ENCODE measurements around the gene ADGRB2.

Gene ADGRB2

DNA sequence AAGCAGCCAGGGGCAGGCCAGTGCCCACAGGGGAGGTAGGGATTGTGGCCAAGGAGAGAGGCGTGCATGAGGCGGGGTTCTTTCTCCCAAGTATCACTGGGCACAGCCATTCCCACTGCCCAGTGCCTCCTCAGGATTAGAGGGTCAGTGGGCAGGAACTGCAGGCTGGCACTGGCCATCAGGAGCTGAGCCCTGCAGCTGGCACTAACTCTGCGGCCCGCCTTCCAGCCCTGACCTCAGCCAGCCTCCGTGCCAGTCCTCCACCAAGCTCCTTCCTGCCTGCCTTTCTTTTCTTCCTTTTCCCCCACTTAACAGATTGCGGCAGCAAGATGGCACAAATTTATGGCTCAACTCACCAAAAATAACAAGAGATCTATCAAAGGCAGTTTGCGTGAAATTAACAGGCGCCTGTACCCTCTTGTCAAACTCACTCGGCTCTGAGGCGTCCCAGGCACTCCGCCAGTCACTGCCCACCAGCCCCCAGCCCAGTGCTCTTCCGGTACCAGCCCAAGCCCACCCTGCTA lies 11.1 kb downstream of the ADGRB2 start:
- no peaks in the 10 kb centered on the region for H3K36me3 Mint-ChIP-seq (ENCODE audit: insufficient read depth)
- H3K4me3 Mint-ChIP-seq = no peak overlapping the region
- H3K9me3 Mint-ChIP-seq = no peaks in the 10 kb centered on the region
- no peak for ATAC-seq (replicated peaks)
- no peaks in the 10 kb centered on the region for H3K27me3 Mint-ChIP-seq
- peaks cover 43 to 46% of the 10 kb centered on the region in 2 donors for H3K4me1 Mint-ChIP-seq (ENCODE audit: low read depth in 2 of 2)
- no peak for DNase-seq
- H3K27ac Mint-ChIP-seq = peak overlapping the region in 1 of 2 donors; percentile 10

DNA sequence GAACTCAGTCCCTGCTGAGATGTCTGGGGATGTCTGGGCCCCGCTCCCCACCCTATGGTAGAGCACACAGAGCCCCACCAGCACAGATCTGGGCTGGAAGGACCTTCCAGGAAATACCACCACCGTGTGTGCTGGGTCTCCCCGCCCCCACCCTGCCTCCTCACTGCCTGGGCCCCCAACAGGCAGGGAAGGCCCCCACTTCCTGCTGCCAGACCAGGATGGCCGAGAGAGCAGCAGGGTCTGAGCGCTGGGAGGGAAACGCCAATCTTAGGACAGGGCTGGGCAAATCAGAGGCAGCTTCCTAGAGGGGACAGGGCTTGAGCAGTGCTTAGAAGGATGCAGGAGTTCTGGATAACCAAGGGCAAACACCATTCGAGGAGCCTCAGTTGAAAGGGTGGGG lies 11.9 kb downstream of the ADGRB2 start:
- no peaks in the 10 kb centered on the region for H3K27me3 Mint-ChIP-seq
- no peak for ATAC-seq (replicated peaks)

DNA sequence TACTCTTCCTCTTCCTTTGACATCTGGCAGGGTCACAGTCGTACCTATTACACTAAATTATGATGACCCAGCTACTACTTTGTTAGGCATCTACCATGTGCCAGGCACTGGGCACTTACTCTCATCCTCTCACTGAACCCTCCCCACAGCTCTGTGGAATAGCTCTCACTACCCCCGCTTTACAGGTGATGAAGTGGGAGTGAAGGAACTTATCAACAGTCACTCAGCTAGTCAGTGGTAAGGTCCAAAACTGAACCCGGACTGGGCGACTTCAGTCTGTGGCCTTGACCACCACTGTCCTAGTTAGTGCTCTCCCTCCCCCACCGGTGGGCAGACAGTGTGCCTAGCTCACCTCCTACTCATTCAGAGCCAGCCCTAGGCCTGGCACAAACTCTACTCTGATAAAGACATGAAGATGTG lies 12.3 kb downstream of the ADGRB2 start:
- peak overlapping the region; percentile 47 to 68 for H3K4me3 Mint-ChIP-seq
- no peaks in the 10 kb centered on the region for H3K27me3 Mint-ChIP-seq
- ATAC-seq (replicated peaks) (no peak), DNase-seq (no peak)
- H3K36me3 Mint-ChIP-seq (ENCODE audit: insufficient read depth) = no peaks in the 10 kb centered on the region
- no peaks in the 10 kb centered on the region for H3K9me3 Mint-ChIP-seq
- no peak overlapping the region for H3K27ac Mint-ChIP-seq
- H3K4me1 Mint-ChIP-seq (ENCODE audit: low read depth in 2 of 2) = peaks cover 53% of the 10 kb centered on the region in 2 donors

More for the DNA sequence above, 11.9 kb downstream of the ADGRB2 start:
- Mint-ChIP-seq H3K4me1 (ENCODE audit: low read depth in 2 of 2) (peaks cover 48 to 49% of the 10 kb centered on the region in 2 donors), H3K4me3 (peak overlapping the region; percentile 47 to 68), H3K36me3 (ENCODE audit: insufficient read depth) (no peaks in the 10 kb centered on the region), H3K9me3 (no peaks in the 10 kb centered on the region), H3K27ac (peak overlapping the region; percentile 10 to 22)
- DNase-seq = no peak

DNA sequence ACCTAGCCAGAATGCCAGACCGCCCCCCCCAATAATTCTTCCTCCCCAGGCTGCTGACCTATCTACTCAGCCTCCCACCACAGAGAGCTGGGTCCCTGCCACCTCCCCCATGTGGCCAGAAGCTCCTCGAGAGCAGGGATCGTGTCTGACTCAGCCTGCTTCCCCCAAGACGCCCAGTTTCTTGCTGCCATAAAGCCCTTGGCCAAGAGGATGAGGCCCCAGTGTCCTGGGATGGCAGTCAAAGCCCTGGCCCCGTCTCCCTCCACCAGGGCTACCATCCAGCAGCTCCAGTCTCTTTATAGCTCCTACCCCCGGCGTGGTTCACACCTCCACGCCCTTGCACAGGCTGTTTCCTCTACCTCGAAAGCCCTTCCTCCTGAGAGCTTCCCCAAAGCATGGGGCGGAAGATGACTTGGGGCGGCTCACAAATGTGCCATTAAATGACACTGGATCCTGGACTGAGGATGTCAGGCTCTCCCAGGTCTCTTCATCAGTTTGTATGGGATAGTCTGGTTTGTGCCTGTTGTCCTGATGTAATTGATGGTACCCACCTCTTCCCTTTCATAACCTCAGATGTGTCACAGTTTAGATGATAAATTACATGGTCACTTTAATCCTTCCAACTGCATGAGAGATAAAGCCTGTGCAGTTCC lies 13.2 kb downstream of the ADGRB2 start:
- peak; percentile 96 for ATAC-seq (replicated peaks)
- peak overlapping the region; percentile 84 to 85 for H3K4me3 Mint-ChIP-seq
- H3K9me3 Mint-ChIP-seq = no peaks in the 10 kb centered on the region
- peak overlapping the region; percentile 35 to 87 for H3K27ac Mint-ChIP-seq
- peak; percentile 49 to 58 (median 51) for DNase-seq
- H3K4me1 Mint-ChIP-seq (ENCODE audit: low read depth in 2 of 2) = peaks cover 61% of the 10 kb centered on the region in 2 donors
- H3K27me3 Mint-ChIP-seq = no peaks in the 10 kb centered on the region
- H3K36me3 Mint-ChIP-seq (ENCODE audit: insufficient read depth) = peaks cover 2% of the 10 kb centered on the region

DNA sequence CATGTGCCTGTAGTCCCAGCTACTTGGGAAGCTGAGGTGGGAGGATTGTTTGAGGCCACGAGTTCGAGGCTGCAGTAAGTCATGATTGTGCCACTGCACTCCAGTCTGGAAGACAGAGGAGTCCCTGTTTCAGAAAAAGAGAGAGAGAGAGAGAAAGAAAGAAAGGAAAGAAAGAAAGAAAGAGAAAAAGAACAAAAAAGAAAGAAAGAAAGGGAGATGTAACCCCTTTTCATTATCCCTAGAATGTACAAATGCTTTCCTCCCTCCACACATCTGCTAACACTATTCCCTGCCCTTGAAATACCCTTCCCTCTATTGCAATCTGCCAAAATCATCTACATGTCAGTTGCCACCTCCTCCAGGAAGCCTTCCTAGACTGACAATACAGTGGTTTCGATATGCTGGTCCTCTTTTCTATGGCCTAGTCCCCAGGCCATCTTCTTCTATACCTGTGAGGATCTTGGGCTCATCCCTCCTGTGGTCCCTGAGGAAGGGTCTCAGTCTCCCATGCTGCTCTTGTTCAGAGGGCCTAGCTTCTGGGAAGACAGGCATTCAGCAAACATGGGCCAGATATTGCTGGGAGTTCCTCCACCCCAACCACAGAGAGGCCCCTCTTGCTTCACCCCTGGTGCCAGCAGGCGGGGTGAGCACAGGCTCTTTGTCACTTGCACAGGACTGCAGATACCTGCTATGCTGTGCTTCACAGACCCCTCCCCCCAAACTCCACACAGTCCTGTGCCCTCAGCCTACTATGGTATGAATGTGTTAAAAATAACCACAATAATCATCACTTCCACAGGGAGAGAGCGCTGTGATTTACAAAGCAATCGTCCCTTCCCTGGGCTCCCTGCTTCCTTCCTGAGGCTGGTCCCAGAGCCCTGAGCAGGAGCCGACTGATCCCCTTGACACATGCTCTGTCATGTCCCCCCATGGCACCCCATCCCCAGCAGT lies 14.1 kb downstream of the ADGRB2 start:
- Mint-ChIP-seq H3K27ac (peak overlapping the region; percentile 80 to 87), H3K9me3 (no peaks in the 10 kb centered on the region), H3K4me3 (peak overlapping the region; percentile 84 to 85), H3K4me1 (ENCODE audit: low read depth in 2 of 2) (peaks cover 67 to 69% of the 10 kb centered on the region in 2 donors), H3K36me3 (ENCODE audit: insufficient read depth) (peaks cover 2% of the 10 kb centered on the region), H3K27me3 (no peaks in the 10 kb centered on the region)
- DNase-seq = no peak
- no peak for ATAC-seq (replicated peaks)

DNA sequence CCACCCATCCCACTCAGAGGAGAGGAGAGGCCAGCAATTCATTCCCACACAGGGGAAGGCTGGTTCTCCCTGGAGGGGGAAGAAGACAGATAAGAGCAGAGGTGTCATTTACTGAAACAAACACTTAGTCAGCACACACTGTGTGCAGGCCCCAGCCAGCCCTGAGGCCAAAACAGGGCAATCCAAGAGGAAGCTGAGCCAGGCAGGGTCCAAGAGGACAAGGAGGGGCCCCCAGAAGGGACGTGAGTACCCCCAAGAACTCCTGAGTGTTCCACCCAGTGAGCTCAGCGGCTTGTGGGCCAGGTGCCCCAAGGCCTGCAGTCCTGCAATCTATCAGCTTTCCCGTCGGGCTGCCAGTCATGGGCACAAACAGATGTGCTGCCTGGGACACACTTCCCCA lies 15.8 kb downstream of the ADGRB2 start:
- DNase-seq (no peak), ATAC-seq (replicated peaks) (no peak)
- Mint-ChIP-seq H3K4me1 (ENCODE audit: low read depth in 2 of 2) (peaks cover 67% of the 10 kb centered on the region in 2 donors), H3K27me3 (no peaks in the 10 kb centered on the region), H3K9me3 (no peaks in the 10 kb centered on the region), H3K4me3 (no peak overlapping the region), H3K36me3 (ENCODE audit: insufficient read depth) (peaks cover 2% of the 10 kb centered on the region), H3K27ac (no peak overlapping the region)

DNA sequence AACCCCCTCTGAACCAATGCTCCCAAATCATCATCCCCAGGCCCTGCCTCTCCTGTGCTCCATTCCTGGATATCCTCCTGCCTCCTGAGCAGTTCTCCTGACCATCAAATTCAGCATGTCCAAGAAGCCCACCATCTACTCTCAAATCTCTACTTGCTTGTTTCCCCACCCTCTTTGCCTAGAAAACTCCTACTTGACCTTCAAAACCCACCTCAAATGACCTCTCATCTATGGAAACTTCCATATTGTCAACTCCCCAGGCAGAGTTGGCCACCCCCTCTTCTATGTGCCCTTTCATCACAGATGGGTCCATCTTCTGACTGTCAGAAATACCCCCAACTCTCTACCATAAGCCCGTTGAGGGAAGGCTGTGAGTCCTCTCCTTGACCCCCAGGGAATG lies 16.8 kb downstream of the ADGRB2 start:
- H3K27me3 Mint-ChIP-seq = no peaks in the 10 kb centered on the region
- peaks cover 61 to 62% of the 10 kb centered on the region in 2 donors for H3K4me1 Mint-ChIP-seq (ENCODE audit: low read depth in 2 of 2)
- H3K4me3 Mint-ChIP-seq = peak overlapping the region; percentile 65 to 75
- ATAC-seq (replicated peaks) (no peak), DNase-seq (no peak)
- no peaks in the 10 kb centered on the region for H3K9me3 Mint-ChIP-seq
- H3K27ac Mint-ChIP-seq = peak overlapping the region; percentile 54 to 84
- peaks cover 2% of the 10 kb centered on the region for H3K36me3 Mint-ChIP-seq (ENCODE audit: insufficient read depth)

DNA sequence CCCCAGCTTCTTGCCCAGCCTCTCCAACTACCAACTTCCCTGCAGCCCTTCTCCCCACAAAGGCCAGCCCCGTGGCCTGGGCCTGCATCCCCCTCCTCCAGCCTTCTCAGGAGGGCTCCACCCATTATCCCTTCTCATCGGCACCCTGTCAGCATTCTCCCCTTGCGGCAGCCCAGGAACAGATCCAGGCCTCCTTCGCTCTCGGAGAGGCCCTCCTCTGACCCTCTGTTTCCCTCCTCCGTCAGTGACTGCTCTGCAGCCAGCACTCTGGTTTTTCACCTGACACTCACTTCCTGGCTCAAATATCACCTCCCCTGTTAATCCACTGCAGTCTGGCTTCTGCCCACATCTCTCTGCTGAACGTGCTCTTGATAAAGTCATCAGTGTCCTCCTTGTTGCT lies 17.5 kb downstream of the ADGRB2 start:
- H3K27me3 Mint-ChIP-seq = no peaks in the 10 kb centered on the region
- DNase-seq (no peak), ATAC-seq (replicated peaks) (peak; percentile 27)
- H3K36me3 Mint-ChIP-seq (ENCODE audit: insufficient read depth) = peaks cover 2% of the 10 kb centered on the region
- H3K4me3 Mint-ChIP-seq = peak overlapping the region; percentile 65 to 75
- no peaks in the 10 kb centered on the region for H3K9me3 Mint-ChIP-seq
- H3K27ac Mint-ChIP-seq = peak overlapping the region; percentile 54 to 84
- H3K4me1 Mint-ChIP-seq (ENCODE audit: low read depth in 2 of 2) = peaks cover 56 to 58% of the 10 kb centered on the region in 2 donors

DNA sequence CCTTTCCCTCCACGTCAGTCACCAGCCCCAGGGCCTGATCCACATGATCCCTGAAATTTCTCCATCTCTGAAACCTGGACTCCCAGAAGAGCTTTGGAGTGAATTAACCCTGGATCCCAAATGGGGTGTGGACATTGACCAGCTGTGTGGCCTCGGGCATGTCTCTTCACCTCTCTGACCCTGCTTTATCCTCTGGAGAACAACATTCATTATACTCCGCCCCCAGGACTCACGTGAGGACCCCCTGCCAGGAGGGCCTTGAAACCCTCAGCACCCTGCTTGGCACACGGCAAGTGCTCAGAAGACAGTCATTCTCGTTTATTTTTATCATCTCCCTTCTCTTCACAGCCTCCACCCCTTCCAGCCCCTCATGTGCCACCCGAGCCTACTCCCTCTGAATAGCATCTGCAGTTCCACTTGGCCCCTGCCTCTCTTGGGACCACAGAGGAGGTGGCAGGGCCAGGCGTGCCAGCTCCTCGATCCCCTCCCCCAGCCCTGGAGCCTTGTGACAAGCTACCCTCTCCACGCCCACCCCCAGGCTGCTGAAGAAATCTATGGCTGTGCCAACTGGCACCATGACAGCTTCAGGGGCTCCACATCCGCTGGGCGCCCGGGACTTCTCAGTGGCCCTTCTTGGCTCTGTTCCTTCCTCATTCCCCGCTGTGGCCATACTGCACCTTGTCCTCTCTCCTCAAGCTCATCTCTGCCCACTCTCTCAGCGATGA lies 18.0 kb downstream of the ADGRB2 start:
- ATAC-seq (replicated peaks) (no peak), DNase-seq (no peak)
- no peaks in the 10 kb centered on the region for H3K9me3 Mint-ChIP-seq
- peak overlapping the region; percentile 54 to 84 for H3K27ac Mint-ChIP-seq
- no peaks in the 10 kb centered on the region for H3K27me3 Mint-ChIP-seq
- peaks cover 51 to 55% of the 10 kb centered on the region in 2 donors for H3K4me1 Mint-ChIP-seq (ENCODE audit: low read depth in 2 of 2)
- H3K36me3 Mint-ChIP-seq (ENCODE audit: insufficient read depth) = peaks cover 2% of the 10 kb centered on the region
- peak overlapping the region; percentile 65 to 75 for H3K4me3 Mint-ChIP-seq

DNA sequence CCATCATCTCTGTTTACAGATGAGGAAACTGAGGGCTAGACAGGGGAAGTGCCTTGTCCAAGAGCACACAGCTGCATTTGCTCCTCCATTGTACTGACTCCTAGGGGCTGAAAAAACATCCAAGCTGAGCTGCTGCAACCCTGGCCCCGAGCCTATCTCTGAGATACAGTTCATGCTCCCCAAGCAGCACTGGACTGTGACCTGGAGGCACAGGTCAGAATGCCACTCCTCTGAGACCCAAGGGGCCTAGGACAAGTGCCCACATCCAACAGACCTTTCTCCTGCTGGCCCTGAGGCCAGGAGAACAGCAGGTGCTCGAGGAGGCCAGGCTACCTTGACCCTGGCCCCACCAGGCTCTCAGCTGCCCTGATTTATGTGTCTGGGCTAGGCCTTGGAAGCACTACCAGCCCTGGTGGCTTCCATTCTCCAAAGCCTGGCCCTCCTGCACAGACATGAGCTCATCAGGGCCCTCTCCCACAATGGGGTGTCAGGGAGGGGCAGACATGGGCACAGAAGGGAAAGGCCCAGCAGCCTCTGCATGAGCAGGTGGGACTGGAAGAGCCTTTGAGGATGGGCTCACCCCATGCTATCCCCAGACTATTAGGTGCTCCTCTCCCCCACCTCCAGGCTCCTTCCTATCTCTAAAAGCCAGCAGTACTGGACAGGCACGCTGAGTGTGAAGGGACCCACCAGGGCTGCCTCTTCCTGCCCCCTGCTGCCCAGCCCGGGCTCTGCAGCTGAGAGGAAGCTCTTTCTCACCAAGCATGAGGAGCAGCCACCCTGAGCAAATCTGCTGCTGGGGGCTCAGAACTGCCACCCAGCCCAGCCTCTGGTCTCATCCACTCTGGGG lies 18.8 kb downstream of the ADGRB2 start:
- Mint-ChIP-seq H3K27me3 (no peaks in the 10 kb centered on the region), H3K4me1 (ENCODE audit: low read depth in 2 of 2) (peaks cover 43 to 47% of the 10 kb centered on the region in 2 donors), H3K4me3 (peak overlapping the region in 1 of 2 donors; percentile 27), H3K36me3 (ENCODE audit: insufficient read depth) (peaks cover 2% of the 10 kb centered on the region), H3K9me3 (no peaks in the 10 kb centered on the region), H3K27ac (no peak overlapping the region)
- ATAC-seq (replicated peaks) = peak; percentile 82
- peak; percentile 46 to 63 (median 50) for DNase-seq

DNA sequence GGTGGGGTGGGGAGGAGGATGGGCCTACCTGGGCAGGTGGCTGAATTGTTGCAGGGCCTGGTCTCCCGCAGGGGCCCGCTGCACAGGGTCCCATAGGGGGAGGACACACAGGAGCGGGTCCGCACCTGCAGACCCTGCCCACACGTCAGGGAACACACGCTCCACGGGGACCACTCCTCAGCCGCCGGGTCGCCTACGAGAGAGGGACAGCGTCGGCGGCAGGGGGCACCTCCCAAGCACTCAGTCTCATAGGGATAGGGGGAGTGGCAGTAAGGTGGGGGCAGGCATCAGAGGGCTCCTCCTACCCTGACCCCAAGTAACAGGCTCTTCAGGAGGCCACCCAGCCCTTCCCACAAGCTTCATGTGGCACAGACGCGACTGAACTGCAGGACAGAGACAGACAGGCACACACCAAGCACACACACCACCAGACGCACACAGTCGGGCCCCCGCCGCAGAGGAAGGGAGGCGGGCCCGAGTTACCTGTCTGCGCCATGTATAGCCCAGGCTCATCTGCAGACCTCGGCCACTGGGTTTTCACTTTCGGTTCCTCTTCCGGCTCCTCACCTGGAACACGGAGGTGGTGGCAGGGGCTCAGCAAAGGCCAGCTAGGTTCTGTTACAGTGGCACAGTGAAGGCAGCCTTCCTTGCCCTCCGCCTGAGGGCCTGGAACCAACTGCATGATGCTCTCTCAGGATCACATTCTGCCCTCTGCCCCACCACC lies 19.8 kb downstream of the ADGRB2 start:
- peak overlapping the region; percentile 27 to 34 for H3K4me3 Mint-ChIP-seq
- H3K36me3 Mint-ChIP-seq (ENCODE audit: insufficient read depth) = peaks cover 2% of the 10 kb centered on the region
- H3K4me1 Mint-ChIP-seq (ENCODE audit: low read depth in 2 of 2) = peaks cover 33 to 44% of the 10 kb centered on the region in 2 donors
- no peak for DNase-seq
- H3K9me3 Mint-ChIP-seq = no peaks in the 10 kb centered on the region
- peak; percentile 50 for ATAC-seq (replicated peaks)
- H3K27ac Mint-ChIP-seq = peak overlapping the region in 1 of 2 donors; percentile 36
- H3K27me3 Mint-ChIP-seq = no peaks in the 10 kb centered on the region

All from effector memory CD8-positive, alpha-beta T cell (primary cell).